NOMO-1 (cell line): ENCODE measurements around the gene SH2D3A.
"Not testable (repeated sequence)": the region's sequence is repeated elsewhere in the genome, so short reads cannot be mapped to it uniquely, and the experiment has no call there.

Source experiments
- DNase-seq, 2 experiments: peaks; one replicate each; lab custom pipeline; 2025; ENCODE audit not compliant: unreplicated experiment in 2 of 2; lab: John Stamatoyannopoulos, UW

The SH2D3A gene

DNA sequence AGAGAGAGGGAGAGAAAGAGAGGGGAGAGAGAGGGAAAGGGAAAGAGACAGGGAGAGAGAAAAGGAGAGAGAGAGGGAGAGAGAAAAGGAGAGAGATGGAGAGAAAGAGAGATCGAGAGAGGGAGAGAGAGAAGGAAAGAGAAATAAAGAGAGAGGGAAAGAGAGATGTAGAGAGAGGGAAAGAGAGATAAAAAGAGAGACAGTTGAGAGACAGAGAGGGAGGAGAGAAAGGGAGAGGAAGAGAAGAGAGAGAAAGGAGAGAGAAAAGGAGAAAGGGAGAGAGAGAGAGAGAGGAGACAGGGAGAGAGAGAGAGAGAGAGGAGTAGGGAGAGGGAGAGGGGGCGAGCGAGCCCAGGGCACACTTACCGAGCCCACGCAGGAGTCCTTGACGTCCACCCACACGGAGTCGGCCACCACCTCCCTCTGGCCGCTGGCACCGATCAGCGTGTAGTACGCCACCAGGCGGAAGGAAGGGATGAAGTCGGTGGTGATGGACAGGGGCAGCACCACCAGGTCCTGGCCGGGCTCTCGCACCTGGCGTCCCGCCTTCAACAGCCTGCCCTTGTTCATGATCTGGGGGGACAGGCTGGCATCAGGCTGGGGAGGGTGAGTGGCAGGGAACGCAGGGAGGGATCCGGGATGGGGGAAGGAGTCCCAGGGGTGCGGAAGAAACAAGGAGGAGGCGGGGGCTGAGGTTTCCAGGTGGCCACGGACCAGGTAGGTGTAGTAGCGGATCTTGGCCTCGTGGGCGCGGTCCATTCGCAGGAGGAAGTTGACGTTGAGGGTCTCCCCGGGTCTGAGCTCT lies 56.8 kb downstream of the SH2D3A start:
- no peak for DNase-seq

DNA sequence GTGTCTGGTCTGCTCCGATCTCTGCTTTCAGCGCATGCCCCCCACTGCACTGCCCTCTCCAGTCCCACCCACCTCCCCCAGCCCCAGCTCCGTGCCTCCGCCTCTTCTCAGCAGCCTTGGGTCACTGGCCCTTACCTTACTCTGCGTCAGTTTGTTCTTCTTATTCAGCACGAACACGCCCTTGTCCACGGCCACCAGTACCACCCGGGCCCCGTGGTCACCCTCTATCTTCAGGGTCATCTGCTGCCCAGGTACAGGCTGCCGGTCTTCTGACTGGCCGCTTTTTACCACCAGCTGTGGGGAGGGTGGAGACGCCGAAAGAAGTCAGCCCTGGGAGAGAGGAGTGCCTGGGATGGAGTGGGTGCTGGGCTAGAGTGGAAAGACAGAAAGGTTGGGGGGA lies 57.7 kb downstream of the SH2D3A start:
- no peak for DNase-seq

DNA sequence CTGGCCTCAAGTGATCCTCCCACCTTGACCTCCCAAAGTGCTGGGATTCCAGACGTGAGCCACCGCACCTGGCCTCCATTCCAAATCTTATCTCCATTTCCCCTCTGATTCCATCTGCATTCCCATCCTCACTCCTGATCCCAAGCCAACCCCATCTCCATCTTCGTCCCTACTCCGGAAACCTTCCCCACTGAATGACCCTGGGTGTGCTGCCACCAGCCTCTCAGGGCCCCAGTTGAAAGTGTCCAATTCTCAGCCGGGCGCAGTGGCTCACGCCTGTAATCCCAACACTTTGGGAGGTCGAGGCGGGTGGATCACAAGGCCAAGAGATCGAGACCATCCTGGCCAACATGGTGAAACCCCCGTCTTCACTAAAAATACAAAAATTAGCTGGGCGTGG lies 58.3 kb downstream of the SH2D3A start:
- DNase-seq, result not testable (repeated sequence)

DNA sequence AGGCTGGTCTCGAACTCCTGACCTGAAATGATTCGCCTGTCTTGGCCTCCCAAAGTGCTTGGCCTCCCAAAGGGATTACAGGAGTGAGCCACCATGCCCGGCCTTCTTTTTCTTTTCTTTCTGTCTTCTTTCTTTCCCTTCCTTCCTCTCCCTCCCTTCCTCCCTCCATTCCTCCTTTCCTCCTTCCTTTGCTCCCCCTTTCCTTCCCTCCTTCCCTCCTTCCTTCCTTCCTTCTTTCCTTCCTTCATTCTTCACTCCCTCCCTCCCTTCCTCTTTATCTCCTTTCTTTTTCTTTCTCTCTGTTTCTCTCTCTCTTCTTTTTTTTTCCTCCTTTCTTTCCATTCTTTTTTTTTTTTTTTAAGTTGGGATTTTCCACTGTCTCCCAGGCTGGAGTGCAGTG lies 58.9 kb downstream of the SH2D3A start:
- no peak for DNase-seq

DNA sequence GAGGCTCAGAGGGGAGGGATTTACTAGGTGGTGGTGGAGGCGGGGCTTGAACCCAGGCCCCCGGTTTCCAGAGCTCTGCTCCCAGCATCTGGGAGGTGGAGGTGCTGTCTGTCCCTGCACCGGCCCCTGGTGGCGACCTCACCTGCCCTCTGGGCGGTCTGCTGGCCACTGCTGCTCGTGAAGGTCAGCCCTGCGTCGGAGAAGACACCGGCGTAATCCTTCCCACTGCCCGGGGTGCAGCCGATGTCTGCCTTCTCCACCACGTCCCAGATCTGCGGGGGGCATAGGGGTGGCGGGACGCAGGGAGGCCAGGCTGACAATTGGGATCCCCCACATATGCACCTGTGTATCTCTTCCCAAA lies 59.6 kb downstream of the SH2D3A start:
- no peak for DNase-seq

DNA sequence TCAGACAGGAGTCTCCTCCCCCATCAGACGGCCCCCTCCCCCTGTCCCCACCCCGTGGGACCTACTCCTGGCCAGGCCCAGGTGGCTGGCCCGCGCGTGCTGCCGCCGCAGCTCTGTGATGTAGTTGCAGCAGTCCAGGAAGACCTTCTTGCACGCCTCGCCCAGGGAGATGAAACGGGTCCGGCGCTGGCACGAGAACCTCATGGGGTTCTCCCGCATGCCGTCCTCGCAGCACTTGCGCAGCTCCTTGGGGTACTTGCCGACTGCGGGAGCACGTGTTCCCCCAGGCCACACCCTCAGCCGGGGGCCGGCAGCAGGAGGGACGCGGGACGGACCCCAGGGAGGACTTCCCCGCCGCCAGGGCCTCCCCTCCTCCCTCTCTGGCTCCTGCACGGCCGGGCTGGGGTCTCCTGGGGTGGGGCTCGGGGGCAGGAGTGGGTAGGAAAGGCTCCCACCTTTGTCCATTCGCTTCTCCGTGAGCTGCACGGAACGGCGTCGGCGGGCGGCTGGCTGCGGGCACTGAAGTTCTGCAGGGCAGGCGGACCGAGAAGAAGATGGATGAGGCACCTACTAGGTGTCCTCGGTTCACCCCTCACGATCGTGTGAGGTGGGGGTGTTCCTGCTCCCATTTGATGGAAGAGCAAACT lies 60.1 kb downstream of the SH2D3A start:
- no peak for DNase-seq

DNA sequence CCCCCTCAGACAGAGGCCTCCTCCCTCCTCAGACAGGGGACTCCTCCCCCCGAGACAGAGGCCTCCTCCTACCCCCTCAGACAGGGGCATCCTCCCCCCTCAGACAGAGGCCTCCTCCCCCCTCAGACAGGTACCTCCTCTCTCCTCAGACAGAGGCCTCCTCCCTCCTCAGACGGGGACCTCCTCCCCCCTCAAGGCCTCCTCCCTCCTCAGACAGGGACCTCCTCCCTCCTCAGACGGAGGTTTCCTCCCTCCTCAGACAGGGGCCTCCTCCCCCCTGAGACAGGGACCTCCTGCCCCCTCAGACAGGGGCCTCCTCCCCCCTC lies 60.6 kb downstream of the SH2D3A start:
- no peak for DNase-seq

DNA sequence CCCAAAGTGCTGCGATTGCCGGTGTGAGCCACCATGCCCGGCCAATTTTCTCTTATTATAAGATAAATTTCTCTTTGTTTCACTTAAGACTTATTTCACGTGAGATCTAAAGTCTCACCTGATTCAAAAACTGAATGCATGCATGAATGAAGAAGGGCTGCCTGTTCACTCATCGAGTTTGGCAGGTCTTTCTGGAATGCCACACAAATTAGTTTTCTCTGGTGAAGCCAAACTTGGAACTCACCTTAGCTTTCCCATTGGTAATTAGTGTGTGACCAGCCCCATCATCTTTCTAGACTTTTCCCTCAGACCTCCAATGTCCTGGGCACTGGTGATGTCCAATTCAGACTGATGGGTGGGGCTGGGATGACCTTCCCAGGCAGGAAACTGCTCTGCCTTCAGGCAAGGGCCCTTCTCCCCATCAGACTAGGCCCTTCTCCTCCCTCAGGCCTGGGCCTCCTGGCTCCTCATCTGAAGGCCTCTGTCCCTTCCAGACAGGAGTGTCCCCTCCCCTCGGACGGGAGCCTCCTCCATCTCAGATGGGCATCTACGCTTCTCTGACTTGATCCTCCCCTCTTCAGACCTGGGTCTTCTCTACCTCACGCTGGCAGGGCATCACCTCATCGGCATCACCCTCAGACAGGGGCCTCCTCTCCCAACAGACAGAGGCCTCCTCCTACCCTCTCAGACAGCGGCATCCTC lies 61.2 kb downstream of the SH2D3A start:
- no peak for DNase-seq
